ENCODE results near the gene CEP70.
"Not testable (repeated sequence)": the region's sequence is repeated elsewhere in the genome, so short reads cannot be mapped to it uniquely, and the experiment has no call there.

Gene CEP70

GRCh38 chr3:138594150-138594934 is at the start of gene CEP70:
TSS of gene CEP70 (minus strand) at chr3:138594260. CDS start at chr3:138572927, 21,333 bp downstream.
- DNase-seq: no peak

GRCh38 chr3:138642927-138643253 is 48.8 kb upstream of the CEP70 start:
- no peak for DNase-seq

- DNase-seq: no peak
Measured at GRCh38 chr3:138642226-138642926, 48.3 kb upstream of the CEP70 start.

- DNase-seq: no peak
Measured at GRCh38 chr3:138640537-138640936, 46.5 kb upstream of the CEP70 start.

GRCh38 chr3:138638641-138639040 is 44.6 kb upstream of the CEP70 start:
- no peak for DNase-seq

- DNase-seq: no peak
Measured at GRCh38 chr3:138629526-138629925, 35.5 kb upstream of the CEP70 start.

GRCh38 chr3:138625707-138626365 is 31.8 kb upstream of the CEP70 start:
- DNase-seq: no peak

- no peak for DNase-seq
Measured at GRCh38 chr3:138624518-138624917, 30.5 kb upstream of the CEP70 start.

- DNase-seq: no peak
Measured at GRCh38 chr3:138620431-138620830, 26.4 kb upstream of the CEP70 start.

- no peak for DNase-seq
Measured at GRCh38 chr3:138615462-138615861, 21.4 kb upstream of the CEP70 start.

- peak; percentile 5 for DNase-seq
Measured at GRCh38 chr3:138609898-138610266, 15.8 kb upstream of the CEP70 start.

- peak; percentile 75 for DNase-seq
Measured at GRCh38 chr3:138608322-138609135, 14.5 kb upstream of the CEP70 start, which contains the start of gene FAIM. TSS of gene FAIM (plus strand) at chr3:138608771. CDS start at chr3:138619727, 10,956 bp downstream.

GRCh38 chr3:138604106-138604595 is 10.1 kb upstream of the CEP70 start:
- DNase-seq: not testable (repeated sequence)

- not testable (repeated sequence) for DNase-seq
Measured at GRCh38 chr3:138601661-138602060, 7.6 kb upstream of the CEP70 start.

- DNase-seq: no peak
Measured at GRCh38 chr3:138600100-138600745, 6.2 kb upstream of the CEP70 start.

- DNase-seq: no peak
Measured at GRCh38 chr3:138598534-138598933, 4.5 kb upstream of the CEP70 start.

- not testable (repeated sequence) for DNase-seq
Measured at GRCh38 chr3:138597186-138597976, 3.3 kb upstream of the CEP70 start.

GRCh38 chr3:138594935-138595610 is 1.0 kb upstream of the CEP70 start:
- no peak for DNase-seq

- no peak for DNase-seq
Measured at GRCh38 chr3:138593488-138594149, 441 bp downstream of the CEP70 start.

GRCh38 chr3:138591392-138591791 is 2.7 kb downstream of the CEP70 start:
- DNase-seq: no peak

Measured in NCI-H69 (cell line).